Left lung (tissue), 10 donors: ENCODE data around the gene KLKB1. TPM values are rescaled to one million over a fixed set of nuclear protein-coding genes. Genes with fewer than 3 reads are reported as not detected.
A peak's percentile ranks its signal among the peaks of the same experiment; 100 is the strongest.

Experiments used
- ATAC-seq: fragments of 200-7000 bp; cut with Tn5 transposase; one replicate; pipeline ENCODE4 v1.9.1; 2020; ENCODE audit warnings: moderate library complexity
- DNase-seq, 4 donors: peaks; one replicate each; pipeline ENCODE4 v3.0.0-alpha.2; 2013 to 2020
- H3K27ac ChIP-seq, 2 donors: fragments of 200-600 bp; sonication (generic) in 1 of 2; one replicate each; pipeline versions ENCODE4 v1.5.0 to v1.8.0; 2020 to 2021
- H3K27me3 ChIP-seq, 2 donors: fragments of 200-600 bp; sonication (generic) in 1 of 2; one replicate each; pipeline versions ENCODE4 v1.5.0 to v1.8.0; 2020 to 2021
- H3K36me3 ChIP-seq, 2 donors: fragments of 200-600 bp; sonication (generic) in 1 of 2; one replicate each; pipeline versions ENCODE4 v1.5.0 to v1.8.0; 2020 to 2021
- H3K4me1 ChIP-seq, 2 donors: fragments of 200-600 bp; one replicate each; pipeline ENCODE4 v1.8.0; 2021
- H3K4me3 ChIP-seq, 2 donors: fragments of 200-600 bp; sonication (generic) in 1 of 2; one replicate each; pipeline versions ENCODE4 v1.5.0 to v1.8.0; 2020 to 2021; ENCODE audit warnings: mild to moderate bottlenecking in 1 of 2
- H3K9me3 ChIP-seq, 2 donors: fragments of 200-600 bp; sonication (generic) in 1 of 2; one replicate each; pipeline versions ENCODE4 v1.5.0 to v1.8.0; 2020 to 2021
- intact Hi-C, 2 donors: fragments of 100-400 bp; cut with DNase I; formaldehyde crosslinking; loops; one replicate each; pipeline versions ENCODE4 v1.11.2 to v1.14.2; 2022
- polyA plus RNA-seq, 6 donors: library from polyadenylated mRNA; unstranded; fragments of 120-200 nt; gene quantifications; one replicate each; pipeline ENCODE4 v1.2.1, GENCODE V29; 2013; ENCODE audit not compliant: insufficient read length in 6 of 6
- total RNA-seq, 2 donors: library from RNA; stranded (reverse); fragmentation: NEBNext Ultra II Directional; extraction: Animal tissue kit (Norgen Biotek cat#: 25700); gene quantifications; one replicate each; pipeline ENCODE4 v1.2.1, GENCODE V29; 2021
- TF ChIP-seq, protein P1 (sequence below), 2 donors: fragments of 200-600 bp; sonication (generic) in 1 of 2; IDR thresholded peaks; one replicate each; pipeline versions ENCODE4 v1.5.0 to v1.8.0; 2021; ENCODE audit warnings: antibody characterized with exemption in 2 of 2
- donor health status: DM: no; HTN: yes; CAD: no.
- donor health status: DM: no; HTN: no; CAD: no.

Gene KLKB1
- total and polyA plus RNA-seq, 8 donors: 0.15 to 3.1 (median 1.2) TPM

DNA sequence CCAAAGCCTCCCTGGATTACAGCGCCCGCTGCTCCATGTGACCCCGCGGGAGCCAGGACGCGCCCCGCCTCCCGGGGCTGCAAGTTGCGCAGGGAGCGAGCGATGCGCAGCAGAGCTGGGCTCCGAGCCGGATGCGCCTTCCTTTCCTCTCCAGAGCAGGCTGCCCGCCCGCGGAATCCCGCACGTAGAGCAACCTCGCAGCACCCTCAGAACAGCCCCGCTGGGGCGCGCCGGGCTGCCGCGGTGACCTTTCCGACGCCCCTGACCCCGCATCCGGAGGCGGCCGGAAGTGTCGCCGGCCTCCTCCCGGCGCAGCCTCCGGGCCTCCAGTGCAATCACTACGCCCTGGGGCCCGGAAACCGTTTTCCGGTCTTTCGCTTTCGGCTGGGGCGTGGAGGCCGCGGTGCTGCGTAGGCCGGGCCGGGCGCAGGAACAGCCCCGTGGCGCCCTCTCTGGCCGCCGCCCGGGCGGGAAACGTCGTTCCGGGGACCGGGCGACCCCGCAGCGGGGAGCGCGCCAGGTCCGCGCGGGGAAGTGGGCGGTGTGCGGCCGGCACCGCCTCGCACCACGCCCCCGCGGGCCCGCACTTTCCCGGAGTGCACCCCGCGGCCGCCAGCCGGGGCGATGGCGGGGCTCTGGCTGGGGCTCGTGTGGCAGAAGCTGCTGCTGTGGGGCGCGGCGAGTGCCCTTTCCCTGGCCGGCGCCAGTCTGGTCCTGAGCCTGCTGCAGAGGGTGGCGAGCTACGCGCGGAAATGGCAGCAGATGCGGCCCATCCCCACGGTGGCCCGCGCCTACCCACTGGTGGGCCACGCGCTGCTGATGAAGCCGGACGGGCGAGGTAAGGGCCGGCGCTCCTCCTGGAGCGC lies 35.9 kb upstream of the KLKB1 start, which contains the start of gene CYP4V2:
Gene CYP4V2, plus strand, starts transcription at position 368 of the 866 bp plus-strand sequence. Its CDS starts 257 bp downstream, at position 625.
- peaks cover 0 to 21% of the 10 kb centered on the region in 2 donors for H3K4me1 ChIP-seq
- H3K27ac ChIP-seq: peak within 1 kb of the TSS; percentile 92 to 96
- intact Hi-C loops: no loop called here
- no peaks in the 10 kb centered on the region for H3K9me3 ChIP-seq
- ATAC-seq (peak; percentile 91), DNase-seq (peak; percentile 74 to 91 (median 80))
- TF ChIP-seq, protein P1, sequence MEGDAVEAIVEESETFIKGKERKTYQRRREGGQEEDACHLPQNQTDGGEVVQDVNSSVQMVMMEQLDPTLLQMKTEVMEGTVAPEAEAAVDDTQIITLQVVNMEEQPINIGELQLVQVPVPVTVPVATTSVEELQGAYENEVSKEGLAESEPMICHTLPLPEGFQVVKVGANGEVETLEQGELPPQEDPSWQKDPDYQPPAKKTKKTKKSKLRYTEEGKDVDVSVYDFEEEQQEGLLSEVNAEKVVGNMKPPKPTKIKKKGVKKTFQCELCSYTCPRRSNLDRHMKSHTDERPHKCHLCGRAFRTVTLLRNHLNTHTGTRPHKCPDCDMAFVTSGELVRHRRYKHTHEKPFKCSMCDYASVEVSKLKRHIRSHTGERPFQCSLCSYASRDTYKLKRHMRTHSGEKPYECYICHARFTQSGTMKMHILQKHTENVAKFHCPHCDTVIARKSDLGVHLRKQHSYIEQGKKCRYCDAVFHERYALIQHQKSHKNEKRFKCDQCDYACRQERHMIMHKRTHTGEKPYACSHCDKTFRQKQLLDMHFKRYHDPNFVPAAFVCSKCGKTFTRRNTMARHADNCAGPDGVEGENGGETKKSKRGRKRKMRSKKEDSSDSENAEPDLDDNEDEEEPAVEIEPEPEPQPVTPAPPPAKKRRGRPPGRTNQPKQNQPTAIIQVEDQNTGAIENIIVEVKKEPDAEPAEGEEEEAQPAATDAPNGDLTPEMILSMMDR (IDR thresholded peaks at IDR 0.05): peak in 1 of 2 donors; percentile 14
- no peaks in the 10 kb centered on the region for H3K36me3 ChIP-seq
- peak within 1 kb of the TSS; percentile 83 to 86 for H3K4me3 ChIP-seq
- peaks cover 0 to 17% of the 10 kb centered on the region in 2 donors for H3K27me3 ChIP-seq

DNA sequence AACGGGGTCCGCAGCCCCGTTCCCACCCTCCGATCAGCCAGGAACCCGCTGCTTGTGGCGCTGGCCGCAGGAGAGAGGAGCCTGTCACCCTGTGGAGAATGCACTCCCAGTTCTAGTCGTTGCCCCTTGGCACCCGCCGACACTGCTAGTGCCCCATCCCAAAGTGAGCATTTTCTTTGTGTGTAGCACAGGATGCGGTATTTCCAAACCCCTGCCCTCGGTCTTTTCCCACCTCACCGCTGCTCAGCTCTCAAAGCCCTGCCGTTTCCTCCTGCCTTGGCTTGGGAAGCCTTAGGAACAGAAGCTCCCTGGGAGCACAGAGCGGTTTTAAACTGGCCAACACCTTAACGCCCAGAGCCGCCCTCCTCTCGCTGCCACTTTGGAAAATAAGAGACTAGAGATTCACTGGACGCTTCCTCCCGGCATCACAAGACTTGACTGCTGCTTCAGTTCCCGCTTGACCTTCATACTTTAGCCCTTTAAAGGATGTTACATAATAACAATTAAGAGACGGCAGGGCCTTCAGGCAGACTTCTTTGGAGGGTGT lies 35.2 kb upstream of the KLKB1 start:
- intact Hi-C loops: no loop called here
- peak; percentile 31 for ATAC-seq

DNA sequence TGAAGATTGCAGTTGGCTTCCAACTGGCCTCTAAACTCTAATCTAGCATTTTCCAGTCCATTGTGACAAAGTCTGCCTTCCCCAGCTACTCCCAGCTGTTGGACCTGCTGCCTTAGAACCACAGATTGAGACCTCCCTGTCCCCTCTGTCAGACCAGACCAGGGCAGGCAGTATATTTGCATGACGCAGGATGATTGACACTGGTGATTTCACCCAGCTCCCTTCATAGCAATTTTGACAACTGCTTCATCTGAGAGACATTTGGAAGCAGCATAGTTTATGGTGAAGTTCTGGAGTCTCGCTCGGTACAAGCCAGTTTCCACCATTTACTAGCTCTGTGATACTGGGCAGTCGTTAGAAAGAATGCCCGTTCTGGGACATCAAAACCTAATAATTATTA lies 33.5 kb upstream of the KLKB1 start:
- TF ChIP-seq, protein P1 (IDR thresholded peaks at IDR 0.05): no peak
- Histone ChIP-seq H3K4me3 (no peak overlapping the region), H3K4me1 (peaks cover 0 to 21% of the 10 kb centered on the region in 2 donors), H3K9me3 (no peaks in the 10 kb centered on the region), H3K27me3 (peaks cover 0 to 17% of the 10 kb centered on the region in 2 donors), H3K27ac (no peak overlapping the region), H3K36me3 (peaks cover 0 to 5% of the 10 kb centered on the region in 2 donors)
- DNase-seq (no peak), ATAC-seq (no peak)
- intact Hi-C loops: no loop called here

More for the DNA sequence above, 35.2 kb upstream of the KLKB1 start:
- Histone ChIP-seq H3K4me1 (peaks cover 0 to 21% of the 10 kb centered on the region in 2 donors), H3K27ac (peak overlapping the region; percentile 92 to 96), H3K4me3 (peak overlapping the region; percentile 83 to 86), H3K9me3 (no peaks in the 10 kb centered on the region), H3K36me3 (peaks cover 0 to 2% of the 10 kb centered on the region in 2 donors), H3K27me3 (peaks cover 0 to 17% of the 10 kb centered on the region in 2 donors)
- TF ChIP-seq, protein P1 (IDR thresholded peaks at IDR 0.05): no peak
- DNase-seq: peak in 2 of 4 donors; percentile 39 to 46

DNA sequence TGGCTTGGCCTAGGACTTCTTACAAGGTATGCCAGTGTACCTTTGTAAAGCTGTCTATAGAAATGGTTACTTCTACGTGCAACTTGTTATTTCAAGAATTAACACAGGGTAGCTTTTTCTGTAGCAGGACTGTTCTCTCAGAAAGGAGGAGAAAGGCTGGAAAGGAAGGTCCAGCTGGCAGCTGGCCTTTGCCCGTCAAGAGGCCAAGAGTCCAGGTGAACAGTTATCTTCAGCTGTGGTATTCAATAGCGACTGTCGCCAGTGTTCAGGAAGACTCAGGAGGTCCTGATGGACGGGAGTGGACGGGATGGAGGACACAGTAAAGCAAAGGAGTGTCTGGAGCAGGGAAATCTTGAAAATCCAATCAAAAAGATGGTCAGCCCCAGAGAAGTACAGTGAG lies 31.2 kb upstream of the KLKB1 start:
- DNase-seq: no peak
- Histone ChIP-seq H3K4me3 (no peak overlapping the region), H3K36me3 (peaks cover 0 to 5% of the 10 kb centered on the region in 2 donors), H3K27ac (no peak overlapping the region), H3K4me1 (peaks cover 0 to 10% of the 10 kb centered on the region in 2 donors), H3K9me3 (no peaks in the 10 kb centered on the region), H3K27me3 (peaks cover 0 to 12% of the 10 kb centered on the region in 2 donors)
- ATAC-seq: no peak
- intact Hi-C loops: no loop called here
- TF ChIP-seq, protein P1 (IDR thresholded peaks at IDR 0.05): no peak

DNA sequence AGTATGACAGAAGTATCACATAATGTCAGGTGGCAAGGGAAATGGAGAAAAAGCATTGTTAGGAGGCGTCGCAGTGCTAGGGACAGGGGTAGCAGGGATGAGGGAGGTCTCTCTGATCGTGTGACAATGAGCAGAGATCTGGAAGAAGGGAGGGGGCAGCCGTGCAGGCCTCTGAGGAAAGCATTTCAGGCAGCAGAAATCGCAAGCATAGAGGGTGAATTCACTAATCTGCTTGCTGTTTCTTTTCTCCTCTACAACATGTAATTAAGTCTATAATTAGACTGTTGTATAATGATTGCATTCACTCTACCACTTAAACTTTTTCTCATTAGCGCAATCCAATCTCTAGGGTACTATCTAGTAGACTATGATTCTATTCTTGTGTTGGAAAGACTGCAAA lies 26.8 kb upstream of the KLKB1 start:
- TF ChIP-seq, protein P1 (IDR thresholded peaks at IDR 0.05): no peak

More for the DNA sequence above, 26.8 kb upstream of the KLKB1 start:
- DNase-seq: no peak
- H3K9me3 ChIP-seq: no peaks in the 10 kb centered on the region
- H3K36me3 ChIP-seq: peaks cover 0 to 5% of the 10 kb centered on the region in 2 donors
- intact Hi-C loops: no loop called here
- H3K4me1 ChIP-seq: no peaks in the 10 kb centered on the region
- no peak overlapping the region for H3K27ac ChIP-seq
- H3K4me3 ChIP-seq: no peak overlapping the region
- no peaks in the 10 kb centered on the region for H3K27me3 ChIP-seq
- no peak for ATAC-seq
